CD4-positive, alpha-beta T cell treated with Interleukin-4 for 1 hour (primary cell): ENCODE results near the gene IKZF4.
"Not testable (repeated sequence)": the region's sequence is repeated elsewhere in the genome, so short reads cannot be mapped to it uniquely, and the experiment has no call there.

Experiments
- DNase-seq, 2 donors: peaks; one replicate each; pipeline ENCODE4 v3.0.0-alpha.2; 2020 to 2022

Gene IKZF4

GRCh38 chr12:56040963-56041551, 20.2 kb downstream of the IKZF4 start:
- DNase-seq, result no peak

- DNase-seq, result peak; percentile 97 to 98
These were observed 20.9 kb downstream of the IKZF4 start, which contains the start of gene RPS26 for GRCh38 chr12:56041552-56042429. Gene RPS26, plus strand, starts transcription at chr12:56041918. Its CDS starts 249 bp downstream, at chr12:56042167.

GRCh38 chr12:56042430-56042813, 21.6 kb downstream of the IKZF4 start:
- not testable (repeated sequence) for DNase-seq

- no peak for DNase-seq
These were observed 22.0 kb downstream of the IKZF4 start for GRCh38 chr12:56042843-56043242.

DNA sequence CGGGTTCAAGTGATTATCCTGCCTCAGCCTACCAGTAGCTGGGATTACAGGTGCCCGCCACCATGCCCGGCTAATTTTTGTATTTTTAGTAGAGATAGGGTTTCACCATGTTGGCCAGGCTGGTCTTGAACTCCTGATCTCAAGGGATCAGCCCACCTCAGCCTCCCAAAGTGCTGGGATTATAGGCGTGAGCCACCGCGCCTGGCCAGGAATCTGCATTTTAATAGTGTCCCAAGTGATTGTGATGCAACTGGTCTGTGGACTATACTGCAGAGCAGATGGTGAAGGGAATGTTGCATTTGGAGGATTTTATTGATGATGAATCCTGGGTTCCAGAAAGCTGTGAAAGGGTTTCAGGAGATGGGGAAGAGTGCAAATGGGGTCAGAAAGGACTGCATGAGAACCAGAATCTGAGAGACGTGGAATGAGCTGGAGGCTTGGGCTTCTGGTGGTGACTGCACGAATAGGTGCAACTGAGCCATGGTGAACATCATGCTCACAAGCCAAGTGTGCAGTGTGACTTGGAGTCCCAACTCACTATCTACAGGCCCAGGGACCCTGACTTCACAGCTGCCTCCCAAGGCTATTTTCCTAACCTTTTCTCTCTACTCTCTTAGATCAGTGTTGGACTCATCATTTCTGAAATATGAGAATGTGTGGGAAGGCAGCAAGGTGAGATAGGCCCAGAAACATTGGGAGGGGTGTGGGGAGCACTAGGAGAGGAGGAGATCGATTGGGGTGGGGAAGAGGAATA, 25.4 kb downstream of the IKZF4 start:
- no peak for DNase-seq

DNA sequence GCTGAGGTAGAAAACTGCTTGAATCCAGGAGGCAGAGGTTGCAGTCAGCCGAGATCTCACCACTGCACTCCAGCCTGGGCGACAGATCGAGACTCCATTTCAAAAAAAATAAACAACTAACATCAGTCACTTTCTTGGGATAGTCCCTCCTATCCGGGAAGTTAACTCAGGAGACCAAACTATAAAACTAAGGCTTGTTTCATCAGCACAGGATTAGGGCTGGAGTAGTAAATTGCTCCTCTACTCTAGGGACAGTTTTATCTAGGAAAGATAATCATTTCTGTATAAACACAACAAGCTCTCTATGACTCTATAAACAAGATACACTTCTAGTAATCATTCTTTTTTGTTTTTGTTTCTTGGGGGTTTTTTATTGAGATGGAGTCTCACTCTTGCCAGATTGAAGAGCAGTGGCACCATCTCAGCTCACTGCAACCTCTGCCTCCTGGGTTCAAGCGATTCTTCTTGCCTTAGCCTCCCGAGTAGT, 32.6 kb downstream of the IKZF4 start:
- DNase-seq, result no peak

DNA sequence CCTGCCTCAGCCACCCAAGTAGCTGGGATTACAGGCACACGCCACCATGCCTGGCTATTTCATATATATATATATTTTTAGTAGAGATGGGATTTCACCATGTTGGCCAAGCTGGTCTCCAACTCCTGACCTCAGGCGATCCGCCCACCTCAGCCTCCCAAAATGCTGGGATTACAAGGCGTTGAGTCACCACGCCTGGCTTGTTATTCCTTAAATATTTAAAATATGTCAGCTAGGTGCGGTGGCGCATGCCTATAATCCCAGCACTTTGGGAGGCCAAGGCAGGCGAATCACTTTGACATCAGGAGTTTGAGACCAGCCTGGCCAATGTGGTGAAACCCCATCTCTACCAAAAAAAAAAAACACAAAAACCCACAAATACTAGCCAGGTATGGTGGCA, 39.1 kb downstream of the IKZF4 start:
- DNase-seq, result not testable (repeated sequence)

DNA sequence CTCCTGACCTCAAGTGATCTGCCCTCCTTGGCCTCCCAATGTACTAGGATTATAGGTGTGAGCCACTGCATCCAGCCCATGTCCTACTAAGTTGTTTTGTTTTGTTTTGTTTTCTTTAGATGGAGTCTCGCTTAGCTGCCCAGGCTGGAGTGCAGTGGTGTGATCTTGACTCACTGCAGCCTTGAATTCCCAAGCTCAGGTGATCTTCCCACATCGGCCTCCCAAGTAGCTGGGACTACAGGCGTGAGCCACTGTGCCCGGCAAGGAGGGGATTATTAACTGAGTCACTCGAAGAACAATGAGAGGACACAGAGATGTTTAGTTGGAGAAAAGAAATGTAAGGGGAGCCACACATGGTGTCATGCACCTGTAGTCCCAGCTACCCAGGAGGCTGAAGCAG, 41.1 kb downstream of the IKZF4 start:
- no peak for DNase-seq

DNA sequence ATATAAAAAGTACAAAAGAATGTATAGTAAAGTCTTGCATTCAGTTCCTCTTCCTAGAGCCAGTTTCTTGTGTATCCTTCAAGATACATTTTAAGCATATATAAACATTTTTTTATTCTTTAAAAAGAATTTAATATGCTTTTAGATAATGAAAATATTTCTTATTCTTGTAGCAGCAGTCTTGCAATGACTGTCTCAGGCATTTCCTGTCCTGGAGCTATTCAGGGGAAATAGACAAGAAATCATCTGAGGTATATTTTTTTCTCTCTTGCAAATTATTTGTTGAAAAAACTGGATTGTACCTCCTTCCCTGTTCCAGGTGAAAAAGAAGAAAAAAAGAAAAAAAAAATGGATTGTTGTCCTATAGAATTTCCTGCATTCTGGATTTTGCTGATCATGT, 42.2 kb downstream of the IKZF4 start:
- DNase-seq, result no peak

DNA sequence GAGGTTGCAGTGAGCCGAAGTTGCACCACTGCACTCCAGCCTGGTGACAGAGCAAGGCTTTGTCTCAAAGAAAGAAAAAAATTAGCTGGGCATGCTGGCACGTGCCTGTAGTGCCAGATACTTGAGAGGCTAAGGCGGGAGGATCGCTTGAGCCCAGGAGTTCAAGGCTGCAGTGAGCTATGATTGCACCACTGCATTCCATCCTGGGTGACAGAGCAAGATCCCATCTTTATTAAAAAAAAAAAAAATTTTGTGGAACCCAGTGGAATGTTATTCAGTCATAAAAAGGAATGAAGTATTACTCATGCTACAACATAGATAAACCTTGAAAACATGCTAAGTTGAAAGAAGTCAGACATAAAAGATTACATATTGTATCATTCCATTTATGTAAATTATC, 50.8 kb downstream of the IKZF4 start:
- no peak for DNase-seq

DNA sequence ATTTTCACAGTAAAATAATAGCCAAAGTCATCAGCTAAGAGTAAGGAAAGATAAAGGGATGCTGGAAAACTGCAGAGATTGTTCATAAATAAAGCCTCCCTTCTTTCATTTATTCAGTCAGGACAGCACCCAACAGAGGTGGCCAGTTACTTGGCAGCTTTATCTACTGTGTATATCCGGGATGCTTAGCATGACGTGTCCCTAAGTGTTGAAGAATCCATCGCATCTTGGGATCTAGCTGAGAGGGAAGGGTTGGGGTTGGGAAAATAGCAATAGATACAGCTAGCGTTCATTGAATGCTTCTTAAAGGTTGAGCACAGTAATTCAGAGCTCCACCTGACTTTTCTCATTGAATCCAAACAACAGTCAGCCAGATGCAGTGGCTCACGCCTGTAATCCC, 53.6 kb downstream of the IKZF4 start:
- no peak for DNase-seq

DNA sequence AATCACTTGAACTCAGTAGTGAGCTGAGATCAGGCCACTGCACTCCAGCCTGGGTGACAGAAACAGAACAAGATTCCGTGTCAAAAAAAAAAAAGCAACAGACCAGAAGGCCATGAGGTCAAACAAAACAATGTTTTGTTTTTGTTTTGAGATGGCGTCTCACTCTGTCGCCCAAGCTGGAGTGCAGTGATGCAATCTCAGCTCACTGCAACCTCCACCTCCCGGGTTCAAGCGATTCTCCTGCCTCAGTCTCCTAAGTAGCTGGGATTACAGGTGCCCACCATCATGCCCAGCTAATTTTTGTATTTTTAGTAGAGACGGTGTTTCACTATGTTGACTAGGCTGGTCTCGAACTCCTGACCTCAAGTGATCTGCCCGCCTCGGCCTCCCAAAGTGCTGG, 57.1 kb downstream of the IKZF4 start:
- DNase-seq, result not testable (repeated sequence)

- DNase-seq, result no peak
These were observed 57.6 kb downstream of the IKZF4 start for GRCh38 chr12:56078427-56078826.

DNA sequence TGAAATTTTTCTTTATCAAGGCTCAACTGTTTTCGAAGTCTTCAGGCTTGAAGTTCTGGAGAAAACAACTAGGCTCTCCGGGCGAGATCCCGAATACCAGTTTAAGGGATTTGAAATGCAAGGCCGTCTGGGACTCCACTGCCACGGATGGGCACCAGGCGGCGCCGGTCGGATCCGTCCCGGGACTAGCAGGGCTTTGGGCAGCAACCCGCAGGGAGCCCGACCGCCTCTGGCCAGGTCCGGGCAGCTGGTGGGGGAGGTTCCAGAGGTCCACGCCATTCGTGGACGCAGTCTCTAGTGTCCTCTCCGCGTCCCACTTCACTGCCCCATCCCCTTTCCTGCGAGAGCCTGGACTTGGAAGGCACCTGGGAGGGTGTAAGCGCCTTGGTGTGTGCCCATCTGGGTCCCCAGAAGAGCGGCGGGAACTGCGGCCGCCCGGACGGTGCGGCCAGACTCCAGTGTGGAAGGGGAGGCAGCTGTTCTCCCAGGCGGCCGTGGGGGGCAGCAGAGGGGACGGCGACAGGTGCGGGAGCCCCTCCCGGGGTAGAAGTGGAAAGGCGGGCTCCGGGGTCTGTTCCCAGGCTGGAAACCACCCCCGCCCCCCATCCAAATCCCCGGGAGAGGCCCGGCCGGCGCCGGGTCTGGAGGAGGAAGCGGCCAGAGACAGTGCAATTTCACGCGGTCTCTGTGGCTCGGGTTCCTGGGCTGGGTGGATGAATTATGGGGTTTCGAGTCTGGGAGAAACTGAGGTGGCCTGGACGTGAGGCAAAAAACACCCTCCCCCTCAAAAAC, 58.3 kb downstream of the IKZF4 start:
- DNase-seq, result peak; percentile 45 to 48

DNA sequence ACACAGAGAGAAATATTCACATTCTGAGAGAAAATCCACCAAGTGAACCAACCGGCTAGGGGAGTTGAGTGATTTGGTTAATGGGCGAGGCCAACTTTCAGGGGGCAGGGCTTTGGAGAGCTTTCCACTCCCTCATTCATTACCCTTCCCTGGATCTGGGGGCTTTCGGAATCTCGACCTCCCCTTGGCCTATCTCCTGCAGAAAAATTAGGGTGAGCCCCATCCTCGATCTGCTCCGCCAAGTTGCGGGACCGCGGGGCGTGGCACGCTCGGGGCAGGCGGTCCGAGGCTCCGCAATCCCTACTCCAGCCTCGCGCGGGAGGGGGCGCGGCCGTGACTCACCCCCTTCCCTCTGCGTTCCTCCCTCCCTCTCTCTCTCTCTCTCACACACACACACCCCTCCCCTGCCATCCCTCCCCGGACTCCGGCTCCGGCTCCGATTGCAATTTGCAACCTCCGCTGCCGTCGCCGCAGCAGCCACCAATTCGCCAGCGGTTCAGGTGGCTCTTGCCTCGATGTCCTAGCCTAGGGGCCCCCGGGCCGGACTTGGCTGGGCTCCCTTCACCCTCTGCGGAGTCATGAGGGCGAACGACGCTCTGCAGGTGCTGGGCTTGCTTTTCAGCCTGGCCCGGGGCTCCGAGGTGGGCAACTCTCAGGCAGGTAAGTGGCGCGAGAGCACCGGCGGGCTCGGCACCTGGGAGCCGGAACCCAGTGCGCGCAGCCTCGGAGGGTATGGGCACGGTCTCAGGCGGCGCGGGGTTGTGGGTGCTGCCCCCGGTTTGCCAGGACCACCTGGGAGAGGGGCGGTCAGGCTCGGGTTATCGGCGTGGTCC, 59.1 kb downstream of the IKZF4 start, which contains the start of gene ERBB3:
ERBB3 (plus strand) TSS at position 443 of the 833 bp plus-strand sequence; CDS start at position 579, 136 bp downstream.
- DNase-seq, result peak; percentile 56 to 66

DNA sequence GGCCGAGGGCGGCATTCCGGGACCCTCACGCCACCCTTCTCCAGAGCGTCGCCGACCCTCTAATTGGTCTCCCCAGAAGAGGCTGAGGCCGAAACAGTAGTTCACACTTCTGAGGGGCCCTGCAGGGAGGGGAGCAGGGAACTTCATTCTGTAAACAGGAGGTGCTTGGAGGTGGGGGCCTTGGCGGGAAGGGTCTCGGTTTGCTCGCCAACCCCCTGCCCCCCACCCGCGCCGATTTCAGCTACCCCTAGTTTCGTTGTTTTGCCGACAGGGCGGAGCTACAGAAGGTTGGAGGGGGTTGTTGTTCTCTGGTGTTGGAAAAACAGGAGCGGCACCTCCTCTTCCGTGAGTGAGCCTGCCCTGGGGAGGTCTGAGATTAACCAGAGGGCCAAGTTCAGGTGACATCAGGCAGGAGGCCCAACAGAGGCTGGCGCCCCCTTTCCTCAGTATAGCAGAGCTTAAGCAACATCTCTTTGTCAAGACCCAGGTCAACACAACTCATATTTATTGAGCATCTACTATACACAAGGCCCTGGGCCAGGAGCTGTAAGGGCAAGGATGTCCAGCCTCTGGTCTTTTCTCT, 59.8 kb downstream of the IKZF4 start:
- DNase-seq, result no peak

DNA sequence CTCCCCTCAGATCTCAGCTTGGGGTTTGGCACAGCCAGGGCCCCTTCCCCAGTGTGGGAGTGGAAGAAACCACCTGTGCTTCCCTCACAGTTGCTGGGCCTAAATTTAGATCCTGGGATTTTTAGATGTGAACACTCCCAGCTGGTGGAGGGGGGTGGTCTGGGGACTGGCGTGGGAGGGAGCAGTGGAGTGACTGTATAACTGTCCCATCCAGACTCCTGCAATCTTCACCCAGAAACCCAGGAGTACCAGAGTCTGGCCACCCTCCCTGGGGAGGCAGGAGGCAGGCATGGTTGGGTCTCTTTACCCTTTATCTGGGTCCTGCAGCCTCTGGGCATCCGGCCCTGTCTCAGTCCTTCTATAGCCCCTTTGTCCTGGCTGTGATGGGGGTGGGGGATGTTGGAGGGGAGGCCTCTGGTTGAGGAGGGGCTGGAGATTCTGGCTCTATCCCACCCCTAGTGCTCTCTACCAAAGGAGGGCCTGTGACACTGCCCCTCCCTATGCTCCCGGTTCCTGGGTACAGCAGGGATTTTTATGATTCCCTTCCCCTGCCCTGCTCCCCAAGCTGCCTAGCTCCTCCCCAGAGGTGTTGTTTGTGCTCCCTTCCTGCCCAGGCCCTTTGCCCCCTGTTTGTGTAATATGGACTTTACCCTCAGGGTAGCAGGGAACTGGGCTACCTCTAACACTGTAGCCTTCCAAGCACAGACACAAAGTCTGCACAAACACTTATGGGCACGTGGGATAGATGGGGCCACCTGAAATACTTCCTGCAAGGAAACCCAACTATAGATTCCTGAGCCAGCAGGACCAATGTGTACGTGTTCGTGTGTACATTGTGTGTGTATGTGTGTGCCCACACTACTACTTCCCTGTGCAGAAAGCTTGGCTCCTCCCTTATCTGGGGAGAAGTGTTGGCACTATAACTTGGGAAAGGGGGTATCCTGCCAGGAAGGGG, 60.8 kb downstream of the IKZF4 start:
- DNase-seq, result no peak

- no peak for DNase-seq
These were observed 61.5 kb downstream of the IKZF4 start for GRCh38 chr12:56082382-56082781.

DNA sequence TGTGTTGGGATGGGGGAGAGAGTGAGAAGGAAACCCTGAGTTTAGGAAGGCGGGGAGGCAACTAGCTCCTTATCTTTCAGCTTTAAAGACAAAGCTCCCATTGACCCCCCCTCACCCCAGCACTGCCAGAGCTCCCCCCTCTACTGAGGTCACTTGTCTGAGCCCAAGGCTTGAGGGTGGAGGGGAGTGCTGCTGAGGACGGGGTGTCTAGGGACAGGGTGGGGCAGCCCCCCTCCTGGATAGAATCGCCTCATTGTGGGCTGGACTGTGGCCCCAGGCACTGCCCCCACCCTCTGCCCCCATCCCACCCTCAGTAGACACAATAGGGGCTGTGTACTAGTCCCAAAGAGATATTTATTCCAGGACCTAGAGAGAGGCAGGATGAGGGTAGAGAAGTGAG, 62.1 kb downstream of the IKZF4 start:
- DNase-seq, result no peak
